ENCODE results near the gene DPP4. TPM values are rescaled to one million over a fixed set of nuclear protein-coding genes. Genes with fewer than 3 reads are reported as not detected.
A peak's percentile ranks its signal among the peaks of the same experiment; 100 is the strongest.

DPP4 gene
- total and polyA plus RNA-seq, 2 of the 13 experiments (the other 11 are each of a cell fraction or from before 2014, with no cell fraction given): 39.4 to 109 TPM

DNA sequence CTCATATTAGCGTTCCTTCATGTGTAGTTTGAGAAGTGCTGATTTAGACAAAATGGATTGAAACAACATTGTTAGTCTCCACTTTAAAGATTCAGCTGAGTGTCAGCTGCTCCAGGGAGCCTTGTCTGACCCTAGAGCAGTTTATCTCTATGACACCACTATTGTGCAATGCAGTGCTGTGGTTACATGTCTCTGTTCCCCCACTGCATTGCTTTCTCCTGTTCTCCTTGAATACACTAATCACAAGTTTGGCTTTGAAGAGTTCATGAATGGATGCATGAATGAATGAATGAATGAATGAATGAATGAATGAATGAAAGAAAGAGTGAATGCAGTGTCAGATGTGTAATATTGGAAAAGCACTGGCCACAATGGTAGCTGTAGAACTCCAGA lies 39.8 kb upstream of the DPP4 start (continued):
- TF ChIP-seq TP53 (CRISPR knock-in tag; conservative IDR thresholded peaks at IDR 0.05): no peak
- peak; percentile 77 for TF ChIP-seq NR2F6 (IDR thresholded peaks at IDR 0.05)
- TF ChIP-seq NR2F6 (CRISPR knock-in tag; IDR thresholded peaks at IDR 0.05): peak; percentile 89
- no peak for TF ChIP-seq HOXA7 (CRISPR knock-in tag; IDR thresholded peaks at IDR 0.05)
- TF ChIP-seq ZNF33A (CRISPR knock-in tag; IDR thresholded peaks at IDR 0.05; ENCODE audit: borderline replicate concordance): no peak
- TF ChIP-seq DR1 (CRISPR knock-in tag; IDR thresholded peaks at IDR 0.05): no peak
- TF ChIP-seq HCFC1 (IDR thresholded peaks at IDR 0.05; ENCODE audit: low read depth, low read length): no peak
- TF ChIP-seq ZNF574 (CRISPR knock-in tag; IDR thresholded peaks at IDR 0.05): peak; percentile 58; the same call in 1 of the 2 replicates
- peak; percentile 81 for TF ChIP-seq HNF4A (CRISPR knock-in tag; IDR thresholded peaks at IDR 0.05)
- TF ChIP-seq ISL2 (CRISPR knock-in tag; IDR thresholded peaks at IDR 0.05): peak; percentile 80
- TF ChIP-seq, protein P1, sequence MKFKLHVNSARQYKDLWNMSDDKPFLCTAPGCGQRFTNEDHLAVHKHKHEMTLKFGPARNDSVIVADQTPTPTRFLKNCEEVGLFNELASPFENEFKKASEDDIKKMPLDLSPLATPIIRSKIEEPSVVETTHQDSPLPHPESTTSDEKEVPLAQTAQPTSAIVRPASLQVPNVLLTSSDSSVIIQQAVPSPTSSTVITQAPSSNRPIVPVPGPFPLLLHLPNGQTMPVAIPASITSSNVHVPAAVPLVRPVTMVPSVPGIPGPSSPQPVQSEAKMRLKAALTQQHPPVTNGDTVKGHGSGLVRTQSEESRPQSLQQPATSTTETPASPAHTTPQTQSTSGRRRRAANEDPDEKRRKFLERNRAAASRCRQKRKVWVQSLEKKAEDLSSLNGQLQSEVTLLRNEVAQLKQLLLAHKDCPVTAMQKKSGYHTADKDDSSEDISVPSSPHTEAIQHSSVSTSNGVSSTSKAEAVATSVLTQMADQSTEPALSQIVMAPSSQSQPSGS (CRISPR knock-in tag; IDR thresholded peaks at IDR 0.05): peak; percentile 92
- TF ChIP-seq, protein P2, sequence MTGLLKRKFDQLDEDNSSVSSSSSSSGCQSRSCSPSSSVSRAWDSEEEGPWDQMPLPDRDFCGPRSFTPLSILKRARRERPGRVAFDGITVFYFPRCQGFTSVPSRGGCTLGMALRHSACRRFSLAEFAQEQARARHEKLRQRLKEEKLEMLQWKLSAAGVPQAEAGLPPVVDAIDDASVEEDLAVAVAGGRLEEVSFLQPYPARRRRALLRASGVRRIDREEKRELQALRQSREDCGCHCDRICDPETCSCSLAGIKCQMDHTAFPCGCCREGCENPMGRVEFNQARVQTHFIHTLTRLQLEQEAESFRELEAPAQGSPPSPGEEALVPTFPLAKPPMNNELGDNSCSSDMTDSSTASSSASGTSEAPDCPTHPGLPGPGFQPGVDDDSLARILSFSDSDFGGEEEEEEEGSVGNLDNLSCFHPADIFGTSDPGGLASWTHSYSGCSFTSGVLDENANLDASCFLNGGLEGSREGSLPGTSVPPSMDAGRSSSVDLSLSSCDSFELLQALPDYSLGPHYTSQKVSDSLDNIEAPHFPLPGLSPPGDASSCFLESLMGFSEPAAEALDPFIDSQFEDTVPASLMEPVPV (CRISPR knock-in tag; IDR thresholded peaks at IDR 0.05): no peak
- 0 out of 2 replicates have a peak, but pooled peaks have one; percentile 52 for TF ChIP-seq ZSCAN21 (CRISPR knock-in tag; IDR thresholded peaks at IDR 0.05; ENCODE audit: borderline replicate concordance)
- TF ChIP-seq MIER2 (CRISPR knock-in tag; IDR thresholded peaks at IDR 0.05): peak; percentile 67; the same call in 1 of the 2 replicates
- TF ChIP-seq TFAP4 (IDR thresholded peaks at IDR 0.05; ENCODE audit: borderline replicate concordance, low read depth): peak; percentile 92
- no peak for TF ChIP-seq ZNF562 (CRISPR knock-in tag; IDR thresholded peaks at IDR 0.05; ENCODE audit: borderline replicate concordance)
- TF ChIP-seq ATF1 (CRISPR knock-in tag; IDR thresholded peaks at IDR 0.05): peak; percentile 56; the same call in 1 of the 2 replicates
- peak; percentile 83 for TF ChIP-seq THAP11 (CRISPR knock-in tag; IDR thresholded peaks at IDR 0.05)
- peak; percentile 100 for TF ChIP-seq CEBPG (CRISPR knock-in tag; IDR thresholded peaks at IDR 0.05)
- peak; percentile 50; the same call in 1 of the 2 replicates for TF ChIP-seq GATA4 (IDR thresholded peaks at IDR 0.05; ENCODE audit: borderline replicate concordance, low read depth)
- no peak for TF ChIP-seq CCDC6 (CRISPR knock-in tag; IDR thresholded peaks at IDR 0.05)
- peak; percentile 73 for TF ChIP-seq NR2C2 (CRISPR knock-in tag; IDR thresholded peaks at IDR 0.05; ENCODE audit: borderline replicate concordance)
- TF ChIP-seq MAFF (IDR thresholded peaks at IDR 0.05; ENCODE audit: low read depth, low read length): peak; percentile 74
- no peak for TF ChIP-seq ZNF225 (CRISPR knock-in tag; IDR thresholded peaks at IDR 0.05)
- TF ChIP-seq MEIS2 (CRISPR knock-in tag; IDR thresholded peaks at IDR 0.05): peak; percentile 84
- TF ChIP-seq GLI4 (CRISPR knock-in tag; IDR thresholded peaks at IDR 0.05; ENCODE audit: borderline replicate concordance): no peak
- peak; percentile 66 for TF ChIP-seq ZMYM4 (CRISPR knock-in tag; IDR thresholded peaks at IDR 0.05)
